ENCODE results near the gene HOTAIR.

The HOTAIR gene

GRCh38 chr12:53972152-53972702, 2.5 kb downstream of the HOTAIR start:
- no peaks in the 10 kb centered on the region for H3K36me3 Mint-ChIP-seq (ENCODE audit: low read depth)
- H3K9me3 Mint-ChIP-seq: no peaks in the 10 kb centered on the region
- peak overlapping the region; percentile 12 to 86 (median 79) for H3K4me3 Mint-ChIP-seq
- H3K27me3 Mint-ChIP-seq (ENCODE audit: low read depth): peaks cover 100% of the 10 kb centered on the region
- peaks cover 41% of the 10 kb centered on the region for H3K4me1 Mint-ChIP-seq
- no peak for TF ChIP-seq CTCF (IDR thresholded peaks at IDR 0.05; ENCODE audit: unreplicated experiment in 3 of 3)
- peak overlapping the region in 1 of 3 experiments; percentile 93 for H3K27ac Mint-ChIP-seq

- TF ChIP-seq CTCF (IDR thresholded peaks at IDR 0.05; ENCODE audit: unreplicated experiment in 3 of 3): no peak
- peaks cover 37% of the 10 kb centered on the region for H3K4me1 Mint-ChIP-seq
- H3K4me3 Mint-ChIP-seq: no peak overlapping the region
- peaks cover 100% of the 10 kb centered on the region for H3K27me3 Mint-ChIP-seq (ENCODE audit: low read depth)
- H3K36me3 Mint-ChIP-seq (ENCODE audit: low read depth): no peaks in the 10 kb centered on the region
- H3K9me3 Mint-ChIP-seq: no peaks in the 10 kb centered on the region
- no peak overlapping the region for H3K27ac Mint-ChIP-seq
Measured at GRCh38 chr12:53971686-53972085, 3.1 kb downstream of the HOTAIR start.

GRCh38 chr12:53971129-53971528, 3.6 kb downstream of the HOTAIR start:
- Mint-ChIP-seq H3K9me3 (no peaks in the 10 kb centered on the region), H3K27me3 (ENCODE audit: low read depth) (peaks cover 100% of the 10 kb centered on the region), H3K4me3 (peak overlapping the region in 2 of 3 experiments; percentile 31 to 48), H3K4me1 (peaks cover 39% of the 10 kb centered on the region), H3K27ac (no peak overlapping the region), H3K36me3 (ENCODE audit: low read depth) (no peaks in the 10 kb centered on the region)
- TF ChIP-seq CTCF (IDR thresholded peaks at IDR 0.05; ENCODE audit: unreplicated experiment in 3 of 3): no peak

GRCh38 chr12:53970451-53970850, 4.3 kb downstream of the HOTAIR start:
- Mint-ChIP-seq H3K4me1 (peaks cover 34% of the 10 kb centered on the region), H3K27ac (no peak overlapping the region), H3K36me3 (ENCODE audit: low read depth) (no peaks in the 10 kb centered on the region), H3K27me3 (ENCODE audit: low read depth) (peaks cover 100% of the 10 kb centered on the region), H3K4me3 (no peak overlapping the region), H3K9me3 (no peaks in the 10 kb centered on the region)
- TF ChIP-seq CTCF (IDR thresholded peaks at IDR 0.05; ENCODE audit: unreplicated experiment in 3 of 3): no peak

- no peak overlapping the region for H3K27ac Mint-ChIP-seq
- H3K27me3 Mint-ChIP-seq (ENCODE audit: low read depth): peaks cover 100% of the 10 kb centered on the region
- H3K4me1 Mint-ChIP-seq: peaks cover 29% of the 10 kb centered on the region
- no peaks in the 10 kb centered on the region for H3K9me3 Mint-ChIP-seq
- H3K36me3 Mint-ChIP-seq (ENCODE audit: low read depth): no peaks in the 10 kb centered on the region
- H3K4me3 Mint-ChIP-seq: peak overlapping the region in 1 of 3 experiments; percentile 27
- no peak for TF ChIP-seq CTCF (IDR thresholded peaks at IDR 0.05; ENCODE audit: unreplicated experiment in 3 of 3)
Measured at GRCh38 chr12:53969588-53970259, 5.0 kb downstream of the HOTAIR start.
